NCI-H187 (cell line): ENCODE data around the gene ZNF346.
"Not testable (repeated sequence)": the region's sequence is repeated elsewhere in the genome, so short reads cannot be mapped to it uniquely, and the experiment has no call there.

ENCODE experiments used
- DNase-seq, 2 experiments: peaks; one replicate each; lab custom pipeline; 2025; lab: John Stamatoyannopoulos, UW

The ZNF346 gene

DNA sequence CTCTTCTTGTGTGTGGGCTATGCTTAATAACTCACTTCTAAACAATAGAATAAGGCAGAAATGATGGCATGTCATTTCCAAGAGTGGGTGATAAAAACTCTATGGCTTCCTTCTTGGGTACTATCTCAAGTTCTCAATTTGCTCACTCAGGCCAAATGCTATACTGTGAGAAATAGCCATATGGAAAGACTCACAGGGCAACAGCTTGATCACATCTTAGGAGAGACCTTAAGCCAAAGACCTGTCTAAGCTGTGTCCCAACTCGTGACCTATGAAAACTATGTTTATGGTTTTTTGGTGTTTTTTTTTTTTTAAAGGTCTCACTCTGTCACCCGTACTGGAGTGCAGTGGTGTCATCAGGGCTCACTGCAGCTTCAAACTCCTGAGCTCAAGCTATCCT, 13.8 kb upstream of the ZNF346 start:
- no peak for DNase-seq

DNA sequence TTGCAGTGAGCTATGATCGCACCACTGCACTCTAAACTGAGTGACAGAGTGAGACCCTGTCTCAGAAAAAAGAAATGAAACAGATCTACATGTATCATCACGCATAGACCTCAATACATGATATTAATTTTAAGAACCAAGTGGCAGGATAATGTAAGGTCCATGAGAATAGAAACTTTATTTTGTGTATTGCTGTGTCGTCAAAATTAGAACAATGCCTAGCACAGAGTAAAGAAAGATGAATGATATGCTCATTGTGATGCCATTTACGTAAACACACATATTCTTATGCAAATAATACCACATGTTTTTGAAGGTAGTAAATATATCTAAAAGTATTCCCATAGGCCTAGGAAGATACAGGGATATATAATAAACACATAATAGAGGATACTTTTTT, 12.3 kb upstream of the ZNF346 start:
- no peak for DNase-seq

DNA sequence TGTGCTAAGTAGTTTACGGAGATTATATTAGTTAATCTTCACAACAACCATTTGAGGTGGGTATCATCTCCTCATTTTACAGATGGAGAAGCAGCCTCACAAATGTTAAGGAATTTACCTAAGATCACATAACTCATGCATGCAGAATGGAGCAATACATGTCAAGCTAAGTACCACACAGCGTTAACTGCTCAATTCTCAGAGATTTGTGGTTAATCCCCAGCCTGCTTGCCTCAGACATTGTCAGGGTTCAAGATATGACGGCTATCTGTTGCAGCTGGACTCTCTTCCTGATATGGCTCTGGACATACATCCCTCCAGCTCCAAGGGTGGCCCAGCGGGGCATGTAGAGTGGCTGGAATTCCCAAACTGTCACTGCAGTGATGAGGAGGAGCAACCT, 7.3 kb upstream of the ZNF346 start:
- DNase-seq = no peak

DNA sequence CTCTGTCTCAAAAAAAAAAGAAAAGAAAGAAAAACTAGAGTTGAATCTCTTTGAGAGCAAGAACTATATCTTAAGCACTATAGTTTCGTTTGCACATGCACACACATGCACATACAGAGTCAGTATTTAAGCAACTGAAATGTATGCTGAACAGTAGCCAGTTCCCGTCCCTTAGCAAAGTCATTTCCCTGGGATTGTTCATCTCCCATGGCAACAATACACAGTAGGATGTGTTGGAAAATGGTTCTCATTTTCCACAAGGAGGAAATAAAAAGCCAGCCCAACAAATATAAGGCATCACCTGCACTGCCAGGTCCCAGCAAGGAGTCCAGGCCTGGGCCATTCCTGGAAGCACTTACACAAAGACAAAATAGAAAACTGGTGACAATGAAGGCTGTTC, 4.2 kb upstream of the ZNF346 start:
- no peak for DNase-seq

DNA sequence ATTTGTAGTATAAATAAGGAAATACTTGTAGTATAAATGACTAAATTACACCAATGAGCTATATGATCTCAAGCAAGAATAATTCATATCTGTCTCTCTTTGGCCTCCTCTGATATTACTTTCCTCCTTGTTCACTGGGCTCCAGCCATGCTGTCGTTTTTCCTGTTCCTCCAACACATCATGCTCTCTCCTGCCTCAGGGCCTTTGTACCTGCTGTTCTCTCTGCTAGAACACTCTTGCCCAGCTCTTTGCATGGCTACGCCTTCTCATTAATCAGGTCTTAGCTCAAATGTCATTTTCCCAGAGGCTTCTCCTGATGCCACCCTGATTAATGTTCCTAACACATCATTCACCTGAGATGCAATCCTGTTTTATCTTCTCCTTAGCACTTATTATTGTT, 2.5 kb upstream of the ZNF346 start:
- DNase-seq = no peak

DNA sequence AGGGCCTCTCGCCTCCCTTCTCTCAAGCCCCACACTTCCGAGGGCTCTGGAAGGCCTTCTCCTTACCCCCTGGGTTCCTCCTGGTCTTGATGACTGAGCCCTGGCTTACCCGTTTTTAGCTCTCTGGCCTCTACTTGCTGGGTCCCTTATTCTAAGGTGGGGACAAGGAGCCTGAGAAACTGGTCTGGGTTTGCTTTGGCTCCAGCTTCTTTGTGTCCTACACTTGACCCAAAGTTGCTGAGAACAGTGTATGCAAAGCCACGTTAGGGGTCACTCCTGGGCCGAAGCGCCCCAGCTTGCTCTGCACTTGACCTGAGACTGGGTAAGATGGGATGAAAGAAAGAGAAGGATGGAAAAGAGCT, 788 bp downstream of the ZNF346 start:
- no peak for DNase-seq

DNA sequence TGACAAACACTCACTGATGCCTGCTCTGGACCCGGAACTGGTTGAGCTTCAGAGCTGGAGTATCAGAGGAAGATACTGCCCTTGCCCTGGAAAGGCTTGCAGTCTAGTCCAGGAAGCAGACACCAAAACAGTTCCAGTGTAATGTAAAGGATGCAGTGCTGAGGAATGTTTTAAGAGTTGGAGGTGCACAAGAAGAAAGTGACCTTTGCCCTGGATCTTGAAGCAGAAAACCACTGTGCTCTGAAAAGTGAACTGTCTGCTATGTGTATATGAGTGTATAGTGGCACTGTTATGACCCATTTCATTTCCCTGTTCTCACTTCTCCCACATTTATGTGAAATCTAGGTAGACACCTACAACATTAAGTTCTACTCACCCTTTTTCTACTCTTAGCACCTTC, 2.1 kb downstream of the ZNF346 start:
- DNase-seq = no peak

DNA sequence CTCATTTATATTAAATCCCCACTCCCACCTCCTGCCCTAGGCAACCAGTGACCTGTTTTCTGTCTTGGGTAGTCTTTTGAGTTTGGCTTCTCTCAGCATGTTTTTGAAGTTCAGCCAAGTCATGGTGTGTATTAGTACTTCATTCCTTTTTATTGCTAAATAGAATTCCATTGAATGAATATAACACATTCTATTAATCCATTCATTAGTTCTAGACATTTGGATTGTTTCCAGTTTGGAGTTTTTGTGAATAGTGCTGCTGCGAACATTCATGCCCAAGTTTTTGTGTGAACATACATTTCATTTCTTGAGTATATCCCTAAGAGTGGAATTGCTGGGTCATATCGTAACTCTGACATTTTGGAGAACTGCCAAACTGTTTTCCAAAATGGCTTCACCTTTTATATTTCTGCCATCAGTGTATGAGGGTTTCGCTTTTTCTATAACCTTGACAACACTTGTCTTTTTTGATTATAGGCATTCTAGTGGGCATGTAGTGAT, 2.7 kb downstream of the ZNF346 start:
- no peak for DNase-seq

DNA sequence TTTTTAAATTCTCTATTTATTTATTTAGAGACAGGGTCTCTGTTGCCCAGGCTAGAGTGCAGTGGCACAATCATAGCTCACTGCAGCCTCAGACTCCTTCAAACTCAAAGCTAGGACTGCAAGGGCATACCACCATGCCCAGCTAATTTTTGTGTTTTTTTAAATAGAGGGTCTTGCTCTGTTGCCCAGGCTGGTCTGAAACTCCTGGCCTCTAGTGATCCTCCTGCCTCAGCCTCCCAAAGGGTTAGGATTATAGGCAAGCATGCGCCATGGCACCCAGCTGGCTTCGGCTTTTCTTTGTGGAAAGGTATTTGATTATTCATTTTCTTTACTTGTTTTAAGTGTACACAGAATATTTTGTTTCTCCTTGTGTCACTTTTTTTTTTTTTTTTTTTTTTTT, 5.2 kb downstream of the ZNF346 start:
- DNase-seq = no peak

DNA sequence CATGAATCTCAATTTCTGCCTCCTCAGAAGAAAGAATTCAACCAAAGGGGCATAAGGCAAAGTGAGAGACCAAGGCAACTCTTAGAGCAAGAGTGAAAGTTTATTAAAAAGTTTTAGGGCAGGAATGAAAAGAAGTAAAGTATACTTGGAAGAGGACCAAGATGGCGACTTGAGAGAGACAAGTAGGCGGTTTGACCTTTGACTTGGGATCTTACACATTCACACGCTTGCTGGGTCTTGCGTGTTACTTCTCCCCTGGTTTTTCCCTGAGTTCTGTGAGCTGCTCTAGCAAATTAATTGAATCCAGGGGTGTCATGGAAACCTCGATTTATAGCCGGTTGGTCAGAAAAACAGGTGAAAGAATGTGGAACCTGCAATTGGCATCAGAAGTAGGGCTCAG, 7.0 kb downstream of the ZNF346 start:
- no peak for DNase-seq

DNA sequence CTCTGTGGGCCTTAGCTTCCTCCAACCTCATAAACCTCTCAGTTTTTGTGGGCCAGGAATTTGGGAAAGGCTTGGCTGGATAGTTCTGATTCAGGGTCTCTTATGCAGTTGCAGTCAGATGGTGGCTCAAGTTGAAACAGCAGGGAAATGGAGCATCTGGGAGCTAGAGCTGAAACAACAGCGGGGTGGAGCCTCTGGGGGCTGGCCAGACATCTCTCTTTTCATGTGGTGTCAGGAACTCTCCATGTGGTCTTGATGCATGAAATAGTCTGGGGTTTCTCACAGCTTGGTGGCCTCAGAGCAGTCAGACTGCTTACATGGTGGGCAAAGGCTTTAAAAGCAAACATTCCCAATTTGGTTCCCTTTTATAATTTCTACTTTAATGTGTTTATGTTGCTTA, 13.5 kb downstream of the ZNF346 start:
- DNase-seq = no peak

DNA sequence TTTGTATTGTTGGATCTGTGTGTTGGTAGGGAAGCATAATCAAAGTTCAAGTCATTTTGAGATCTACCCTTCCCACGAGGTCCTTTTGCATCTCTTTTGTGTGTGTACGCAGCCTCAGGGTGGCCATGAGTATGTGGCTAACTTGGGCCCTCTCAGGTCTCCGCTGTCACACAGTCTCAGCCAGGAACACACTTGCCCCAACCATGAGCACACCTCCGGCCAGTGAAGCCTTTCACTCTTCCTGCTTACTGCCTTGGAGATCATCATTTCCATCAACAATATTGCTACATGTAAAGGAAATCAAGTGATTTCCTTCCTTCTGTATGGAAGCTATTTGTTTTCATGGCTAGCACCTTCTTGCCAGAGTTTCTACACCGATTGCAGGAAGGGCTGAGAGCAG, 13.9 kb downstream of the ZNF346 start:
- DNase-seq = no peak

DNA sequence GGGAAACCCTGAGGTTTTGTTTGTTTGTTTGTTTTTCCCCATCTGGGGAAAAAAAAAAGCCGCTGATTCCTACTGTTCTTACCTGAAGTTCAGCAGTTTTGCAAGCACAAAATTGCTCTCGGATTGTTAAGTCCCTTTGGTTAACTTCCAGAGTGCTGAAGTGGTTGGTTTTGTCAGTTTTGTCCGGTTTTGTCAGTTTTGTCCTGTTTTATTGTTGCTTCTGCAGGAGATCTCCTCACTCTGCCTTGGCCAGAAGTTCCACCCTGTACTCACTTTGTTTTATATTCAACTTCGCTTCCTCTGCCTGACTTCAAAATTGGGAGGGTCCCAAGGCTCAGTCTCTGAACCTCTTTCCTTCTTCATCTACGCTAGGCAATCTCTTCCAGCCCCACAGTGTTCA, 14.4 kb downstream of the ZNF346 start:
- DNase-seq = no peak

DNA sequence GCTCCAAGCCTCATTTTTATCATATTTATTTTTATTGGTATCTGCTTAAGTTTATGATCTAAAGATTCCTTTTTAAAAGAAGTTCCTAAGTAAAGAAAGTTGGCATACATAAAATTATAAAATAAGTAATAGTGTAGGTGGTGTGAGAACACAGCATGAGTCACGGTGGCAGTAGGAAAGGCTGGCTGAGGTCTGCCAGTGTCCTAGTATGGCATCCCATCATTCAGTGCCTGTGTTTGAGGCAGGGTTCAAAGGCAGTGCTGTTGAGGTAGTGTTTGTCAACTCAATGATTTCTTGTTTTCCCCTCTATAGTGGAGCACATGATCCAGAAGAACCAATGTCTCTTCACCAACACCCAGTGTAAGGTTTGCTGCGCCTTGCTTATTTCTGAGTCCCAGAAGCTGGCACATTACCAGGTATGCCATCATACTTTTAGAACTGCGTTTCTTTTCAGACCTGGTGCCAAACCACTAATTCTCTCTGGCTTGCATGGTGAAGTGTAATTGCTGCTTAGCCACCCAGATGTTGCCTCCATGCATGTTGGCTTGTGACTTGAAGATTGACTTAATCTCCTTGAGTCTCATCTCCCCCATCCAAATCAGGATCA, 18.4 kb downstream of the ZNF346 start:
- no peak for DNase-seq

DNA sequence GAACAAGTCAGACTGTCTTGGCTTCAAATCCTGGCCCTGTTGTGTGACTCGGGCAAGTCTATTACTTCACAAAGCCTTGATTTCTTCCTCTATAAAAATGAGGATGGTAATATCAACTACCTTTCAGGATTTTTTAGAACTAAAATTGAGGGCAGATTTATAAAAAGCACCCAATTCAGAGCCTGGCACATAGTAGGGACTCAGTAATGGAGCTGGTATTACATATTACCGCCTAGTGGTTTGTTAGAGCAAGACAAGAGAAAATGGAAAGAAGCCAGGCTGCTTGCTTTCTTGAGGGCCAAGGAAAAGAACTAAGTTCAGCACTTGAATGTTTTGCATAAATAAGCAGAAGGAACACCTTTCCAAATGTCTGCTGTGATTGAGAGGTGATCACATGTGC, 19.4 kb downstream of the ZNF346 start:
- no peak for DNase-seq

DNA sequence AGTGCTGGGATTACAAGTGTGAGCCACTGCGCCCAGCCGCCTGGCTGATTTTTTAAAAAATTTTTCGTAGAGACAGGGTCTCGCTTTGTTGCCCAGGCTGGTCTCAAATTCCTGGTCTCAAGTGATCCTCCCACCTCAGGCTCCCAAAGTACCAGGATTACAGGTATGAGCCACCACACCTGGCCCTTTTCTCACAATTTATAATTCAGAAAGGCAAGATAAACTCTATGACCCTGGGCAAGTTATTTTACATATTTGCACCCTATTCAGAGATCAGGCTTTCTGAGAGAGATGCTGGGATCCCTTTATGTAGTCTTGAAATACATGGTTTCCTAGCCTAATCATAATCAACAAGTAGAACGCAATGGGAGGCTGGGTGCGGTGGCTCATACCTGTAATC, 20.6 kb downstream of the ZNF346 start:
- no peak for DNase-seq

DNA sequence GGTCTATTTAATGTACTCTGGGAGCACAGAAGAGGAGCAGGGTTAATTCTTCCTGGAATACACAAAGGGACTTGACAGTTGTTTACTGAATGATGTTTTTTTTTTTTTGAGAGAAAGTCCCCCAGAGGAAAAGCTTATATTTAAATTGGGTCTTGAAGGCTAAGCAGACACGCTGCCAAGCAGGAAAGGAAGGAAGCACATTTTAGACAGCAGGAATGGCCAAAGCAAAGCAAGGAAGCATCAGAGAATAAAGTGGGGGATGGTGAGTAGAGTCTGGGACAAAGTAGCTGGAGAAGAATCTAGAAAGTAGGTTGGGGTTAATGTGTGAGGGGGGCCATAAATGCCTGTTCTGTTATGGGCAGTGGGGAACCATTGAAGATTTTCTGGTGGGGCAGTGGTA, 21.5 kb downstream of the ZNF346 start:
- no peak for DNase-seq

DNA sequence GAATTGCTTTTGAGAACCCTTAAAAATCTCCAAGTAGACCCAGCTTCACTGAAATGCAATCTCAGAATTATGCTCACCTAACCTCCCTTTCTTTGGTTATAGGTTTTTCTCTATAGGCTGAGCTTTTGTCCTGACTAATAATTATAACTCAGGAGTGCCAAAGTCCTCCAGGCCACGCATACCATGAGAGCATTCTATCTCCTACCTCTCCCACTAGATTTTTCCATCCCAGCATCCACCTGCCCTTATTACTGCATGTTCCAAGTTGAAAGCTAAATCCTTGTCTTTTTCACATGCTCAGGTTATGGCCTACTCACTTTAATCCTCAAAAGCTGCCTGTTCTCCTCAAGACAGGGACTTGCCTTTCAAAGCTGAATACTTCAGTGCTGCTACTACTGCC, 22.1 kb downstream of the ZNF346 start:
- no peak for DNase-seq

DNA sequence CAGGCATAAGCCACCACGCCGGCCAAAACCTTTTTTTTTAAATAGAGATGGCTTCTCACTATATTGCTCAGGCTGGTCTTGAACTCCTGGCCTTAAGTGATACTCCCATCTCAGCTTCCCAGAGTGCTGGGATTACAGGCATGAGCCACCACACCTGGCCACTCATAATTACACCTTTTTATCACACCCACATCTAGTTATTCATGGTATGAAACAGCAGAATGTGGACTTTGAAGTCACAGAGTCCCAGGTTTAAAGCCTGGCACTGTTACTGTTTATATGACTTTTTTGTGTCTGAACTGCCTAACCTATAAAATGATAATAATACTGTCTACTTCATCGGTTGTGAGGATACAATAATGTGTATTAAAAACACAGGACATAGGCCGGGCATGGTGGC, 23.1 kb downstream of the ZNF346 start:
- DNase-seq = no peak

DNA sequence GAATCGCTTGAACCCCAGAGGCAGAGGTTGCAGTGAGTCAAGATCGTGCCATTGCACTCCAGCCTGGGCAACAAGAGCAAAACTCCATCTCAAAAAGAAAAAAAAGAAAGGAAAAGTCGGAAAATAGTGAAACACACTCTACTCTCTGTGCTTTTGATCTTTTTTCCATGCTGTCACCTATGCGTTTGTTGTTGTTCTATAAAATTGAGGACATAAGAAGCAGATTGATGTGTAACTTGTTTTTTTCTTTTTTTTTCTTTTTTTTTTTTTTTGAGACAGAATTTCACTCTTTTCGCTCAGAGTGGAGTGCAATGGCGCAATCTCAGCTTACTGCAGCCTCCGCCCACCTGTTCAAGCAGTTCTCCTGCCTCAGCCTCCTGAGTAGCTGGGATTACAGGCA, 26.0 kb downstream of the ZNF346 start:
- not testable (repeated sequence) for DNase-seq

DNA sequence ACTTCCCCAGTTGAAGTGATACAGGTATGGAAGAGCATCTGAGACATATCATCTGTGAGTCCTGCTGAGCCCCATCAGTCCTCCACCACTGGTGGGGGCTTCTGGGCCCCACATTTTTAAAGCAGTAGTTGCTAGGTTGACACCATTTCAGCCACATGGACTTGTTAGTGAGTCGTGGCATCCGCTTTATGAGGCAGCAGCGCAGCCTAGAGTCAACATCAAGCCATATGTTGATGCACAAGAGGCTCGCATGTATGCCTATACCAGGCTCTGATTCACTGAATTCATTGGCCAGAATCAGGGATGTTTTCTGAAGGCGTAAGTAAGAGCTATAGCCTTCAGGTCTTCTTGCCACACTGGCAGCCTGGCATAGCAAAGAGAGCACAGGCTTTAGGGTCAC, 26.8 kb downstream of the ZNF346 start:
- DNase-seq = no peak

DNA sequence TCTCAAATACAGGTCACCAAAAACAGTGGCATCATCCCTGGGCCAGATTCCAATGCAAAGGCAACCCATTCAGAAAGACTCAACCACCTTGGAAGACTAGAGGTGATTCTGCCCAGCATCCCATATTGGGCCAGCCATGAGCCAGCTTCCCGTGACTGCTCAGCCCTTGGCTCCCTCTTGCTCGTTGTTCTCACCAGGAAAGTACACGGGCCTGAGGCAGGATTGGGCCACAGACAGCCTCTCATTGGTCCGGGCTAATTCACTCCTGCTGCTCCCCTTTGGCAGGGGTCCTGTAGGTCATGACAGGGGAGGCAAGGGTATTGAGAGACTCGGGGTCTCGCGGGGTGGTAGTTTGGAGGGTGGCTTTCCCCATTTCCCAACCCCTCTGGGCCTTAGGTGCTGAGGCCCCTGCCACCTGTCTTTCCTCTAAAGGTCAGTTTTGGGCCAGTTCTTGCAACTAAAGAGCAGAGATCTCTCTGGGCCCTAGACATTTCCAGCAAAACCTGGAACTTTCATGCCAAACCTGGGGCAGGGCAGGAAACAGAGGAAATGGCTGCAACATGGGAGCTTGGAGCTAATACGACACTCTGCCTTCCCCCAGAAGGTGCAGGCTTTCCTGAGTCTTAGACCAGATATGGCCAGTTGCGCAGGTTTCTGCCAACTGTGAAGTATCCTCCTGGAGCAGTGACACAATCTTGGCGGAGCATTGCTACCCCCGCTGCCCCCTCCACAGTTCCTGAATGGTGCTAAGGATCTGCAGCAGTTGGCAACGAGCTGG, 42.2 kb downstream of the ZNF346 start:
- no peak for DNase-seq

DNA sequence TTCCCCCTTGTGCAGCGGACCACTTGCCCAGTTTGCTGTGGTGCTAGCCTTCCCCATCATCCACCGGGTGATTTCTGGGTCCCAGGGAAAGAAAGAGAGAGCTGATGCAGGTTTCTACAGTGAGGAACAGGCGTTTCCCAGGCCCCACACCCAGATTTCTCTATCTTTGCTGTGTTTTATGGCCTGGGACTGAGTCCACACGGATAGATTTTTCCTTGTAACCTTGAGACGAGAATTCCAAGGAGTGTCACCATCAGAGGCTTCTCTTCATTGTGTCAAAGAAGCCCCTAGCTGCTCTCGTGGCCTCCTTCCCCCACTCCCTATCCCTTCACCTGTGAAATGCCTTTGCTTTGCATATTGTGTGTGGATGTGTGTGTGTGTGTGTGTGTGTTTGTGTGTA, 43.0 kb downstream of the ZNF346 start:
- no peak for DNase-seq

DNA sequence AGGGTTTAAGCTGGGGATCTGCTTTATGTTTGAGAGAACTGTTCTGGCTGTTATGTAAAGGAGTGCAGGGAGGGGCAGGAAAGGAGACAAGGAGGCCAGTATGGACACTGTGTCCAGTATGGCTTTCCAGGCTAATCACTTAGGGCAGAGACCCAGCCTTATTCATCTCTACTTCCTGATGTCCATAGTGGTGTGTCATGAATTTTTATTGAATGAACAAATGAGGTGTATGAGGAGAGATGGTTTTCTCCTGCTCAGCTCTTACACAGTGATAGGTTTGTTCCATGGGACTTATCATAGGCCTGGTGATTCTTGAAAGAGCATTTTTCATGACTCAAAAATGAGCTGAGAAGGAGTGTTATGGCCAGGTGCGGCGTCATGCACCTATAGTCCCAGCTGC, 43.7 kb downstream of the ZNF346 start:
- DNase-seq = no peak
